ENCODE data around the gene TIAL1.
A peak's percentile ranks its signal among the peaks of the same experiment; 100 is the strongest.
"Not testable (repeated sequence)": the region's sequence is repeated elsewhere in the genome, so short reads cannot be mapped to it uniquely, and the experiment has no call there.

The TIAL1 gene

GRCh38 chr10:119546009-119546408 lies 50.8 kb downstream of the TIAL1 start:
- no peak for DNase-seq

DNA sequence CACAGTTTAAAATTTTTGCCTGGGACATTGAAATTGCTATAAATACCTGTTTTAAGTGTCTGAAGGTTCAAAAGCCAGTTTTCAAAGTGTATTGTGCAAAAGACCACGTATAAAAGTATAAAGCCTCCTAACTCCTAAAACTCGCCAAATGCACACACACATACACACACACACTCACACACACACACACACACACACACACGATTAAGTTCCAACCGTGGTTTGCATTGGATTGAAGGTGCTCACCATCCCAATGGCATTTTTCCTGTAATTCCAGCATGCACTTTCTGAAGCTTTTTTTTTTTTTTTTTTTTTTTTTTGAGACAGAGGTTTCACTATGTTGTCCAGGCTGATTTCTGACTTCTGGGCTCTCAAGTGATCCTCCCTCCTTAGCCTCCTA lies 51.5 kb downstream of the TIAL1 start:
- no peak for DNase-seq

DNA sequence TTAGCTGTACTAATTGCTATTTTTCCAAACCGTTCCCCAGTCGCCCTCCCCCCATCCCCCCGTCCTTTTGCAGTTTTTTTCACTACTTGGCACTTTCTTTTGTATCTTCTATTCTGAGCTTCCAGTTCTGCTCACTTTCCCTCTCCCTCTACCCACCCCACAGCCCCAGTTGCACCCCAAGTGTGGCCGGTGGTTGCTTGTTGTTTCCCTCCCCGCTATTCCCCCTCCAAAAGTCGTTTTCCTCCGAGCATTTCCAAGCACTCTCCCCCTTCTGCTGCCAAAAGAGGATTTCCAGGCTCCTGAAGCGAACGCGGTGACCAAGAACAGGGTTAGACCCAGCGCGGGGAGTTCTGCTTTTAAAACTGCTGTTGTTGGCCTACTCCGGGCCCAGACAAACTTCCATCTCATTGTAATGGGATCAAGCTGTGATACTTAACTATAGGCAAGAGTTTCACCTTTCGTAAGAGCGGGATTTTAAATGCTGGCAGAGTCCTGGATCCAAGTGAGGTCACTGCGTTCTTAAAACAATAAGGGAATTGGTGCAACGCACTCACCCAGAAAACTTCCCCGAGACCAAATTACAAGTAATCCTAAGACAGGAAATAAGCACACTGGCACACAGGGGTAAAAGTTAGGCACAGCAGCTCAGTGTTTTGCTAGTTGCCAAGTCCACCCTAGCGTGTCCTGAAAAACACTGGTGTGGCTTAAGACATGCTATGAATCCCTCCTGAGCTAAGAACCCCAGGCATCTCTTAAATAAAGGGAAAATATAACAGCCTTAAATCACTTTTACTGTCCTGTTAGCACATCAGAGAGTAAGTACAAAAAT lies 52.7 kb downstream of the TIAL1 start:
- DNase-seq = no peak

GRCh38 chr10:119542988-119543813 lies 53.6 kb downstream of the TIAL1 start:
- DNase-seq = no peak

GRCh38 chr10:119542357-119542987 lies 54.3 kb downstream of the TIAL1 start, which contains the start of gene RGS10:
Gene RGS10, minus strand, starts transcription at chr10:119542719. Its CDS starts 81 bp downstream, at chr10:119542638.
- no peak for DNase-seq

DNA sequence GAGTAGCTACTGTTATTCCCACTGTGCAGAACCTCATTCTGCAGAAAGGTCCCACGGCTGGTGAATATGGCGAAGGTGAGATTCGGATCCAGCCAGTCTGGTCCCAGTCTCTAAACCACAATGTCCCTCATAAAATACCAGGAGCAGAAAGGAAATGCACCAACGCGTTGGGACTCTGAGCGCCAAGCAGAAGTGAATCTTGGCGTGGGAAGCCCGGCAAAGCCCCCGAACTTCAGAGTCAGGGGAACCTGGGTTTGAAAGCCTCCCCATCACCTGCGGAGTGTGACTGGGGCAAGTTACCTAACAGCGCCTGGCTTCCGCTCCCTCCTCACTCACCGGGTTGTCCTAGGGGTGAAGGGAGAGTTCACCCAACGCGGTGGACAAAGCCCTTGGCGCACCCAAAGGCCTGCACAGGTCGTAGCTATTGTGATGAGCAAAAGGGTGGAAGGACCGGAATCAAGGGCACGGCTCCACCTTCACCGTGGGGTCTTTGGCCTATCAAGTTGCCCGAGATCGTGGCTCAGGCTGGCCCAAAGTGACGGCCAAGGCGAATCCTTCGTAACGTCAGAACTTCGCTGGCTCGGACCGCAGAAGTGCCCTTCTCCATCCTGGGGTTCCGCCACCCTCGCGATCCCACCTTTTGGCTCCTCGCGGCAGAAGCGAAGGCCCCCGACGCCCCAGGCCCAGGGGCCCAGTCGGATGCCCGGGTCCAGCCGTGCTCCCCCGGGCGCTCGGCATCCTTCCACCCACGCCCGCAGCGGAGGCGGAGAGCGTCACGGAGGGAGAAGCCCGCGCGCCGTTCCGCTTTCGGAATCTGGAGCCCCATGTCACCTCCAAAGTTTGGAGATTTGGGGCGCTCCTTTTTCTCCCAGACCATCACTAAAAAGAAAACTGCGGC lies 55.1 kb downstream of the TIAL1 start:
- DNase-seq = no peak

- DNase-seq = no peak
Measured at GRCh38 chr10:119541046-119541445, 55.7 kb downstream of the TIAL1 start.

DNA sequence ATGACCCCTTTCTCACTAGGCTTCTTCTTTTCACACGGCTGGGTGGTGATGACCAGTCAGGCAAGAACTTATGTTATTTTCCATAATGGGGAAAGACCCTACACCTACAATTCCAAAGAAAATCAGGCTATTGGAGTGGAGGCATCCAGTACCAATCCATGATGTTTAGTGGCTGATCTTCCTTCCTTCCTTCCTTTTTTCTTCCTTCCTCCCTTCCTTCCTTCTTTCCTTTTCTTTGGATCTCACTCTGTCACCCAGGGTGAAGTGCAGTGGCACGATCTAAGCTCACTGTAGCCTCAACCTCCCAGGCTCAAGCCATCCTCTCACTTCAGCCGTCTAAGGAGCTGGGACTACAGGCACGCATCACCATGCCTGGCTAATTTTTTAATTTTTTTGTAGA lies 56.7 kb downstream of the TIAL1 start:
- no peak for DNase-seq

- no peak for DNase-seq
Measured at GRCh38 chr10:119539359-119539825, 57.4 kb downstream of the TIAL1 start.

GRCh38 chr10:119538632-119539358 lies 58.0 kb downstream of the TIAL1 start:
- DNase-seq = no peak

GRCh38 chr10:119537953-119538630 lies 58.7 kb downstream of the TIAL1 start:
- no peak for DNase-seq

GRCh38 chr10:119536508-119537025 lies 60.2 kb downstream of the TIAL1 start:
- no peak for DNase-seq

GRCh38 chr10:119535837-119536507 lies 60.8 kb downstream of the TIAL1 start:
- no peak for DNase-seq

DNA sequence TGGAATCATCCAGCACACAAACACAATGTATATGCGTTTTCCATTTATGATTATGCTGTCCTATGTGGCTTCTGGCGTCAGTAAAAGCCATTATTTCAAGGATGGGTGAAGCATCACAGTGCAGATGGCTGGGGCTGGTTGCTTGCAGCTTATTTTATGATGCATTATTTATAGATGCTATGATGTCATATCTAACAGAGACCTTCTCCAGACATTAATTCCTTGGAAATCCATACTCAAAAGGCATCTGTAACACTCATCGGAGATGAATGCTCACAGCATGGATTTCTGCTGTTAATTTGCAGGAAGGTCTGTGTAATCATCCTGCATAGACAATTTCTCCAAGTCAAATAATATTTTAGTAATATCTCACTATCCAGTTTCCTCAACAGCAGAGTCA lies 61.5 kb downstream of the TIAL1 start:
- DNase-seq = no peak

DNA sequence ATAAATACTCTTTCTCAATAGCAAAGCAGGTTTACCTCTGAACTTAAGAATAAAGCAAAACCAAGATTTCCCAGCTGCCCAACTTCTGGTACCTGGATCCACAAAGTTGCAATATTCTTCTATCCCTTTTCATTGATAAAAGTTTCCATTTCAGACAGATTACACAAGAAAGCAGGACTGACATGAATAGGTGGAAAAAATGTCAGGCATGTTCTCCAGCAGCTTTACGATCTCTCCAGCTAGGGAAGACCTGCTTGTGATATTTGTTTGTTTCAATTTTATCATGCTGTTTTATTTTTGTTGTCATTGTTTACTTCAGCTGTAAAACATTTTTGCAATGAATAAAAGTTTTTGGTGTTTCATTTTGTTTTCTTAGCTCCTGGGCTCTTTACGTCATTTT lies 63.3 kb downstream of the TIAL1 start:
- no peak for DNase-seq

GRCh38 chr10:119532791-119533190 lies 64.0 kb downstream of the TIAL1 start:
- not testable (repeated sequence) for DNase-seq

DNA sequence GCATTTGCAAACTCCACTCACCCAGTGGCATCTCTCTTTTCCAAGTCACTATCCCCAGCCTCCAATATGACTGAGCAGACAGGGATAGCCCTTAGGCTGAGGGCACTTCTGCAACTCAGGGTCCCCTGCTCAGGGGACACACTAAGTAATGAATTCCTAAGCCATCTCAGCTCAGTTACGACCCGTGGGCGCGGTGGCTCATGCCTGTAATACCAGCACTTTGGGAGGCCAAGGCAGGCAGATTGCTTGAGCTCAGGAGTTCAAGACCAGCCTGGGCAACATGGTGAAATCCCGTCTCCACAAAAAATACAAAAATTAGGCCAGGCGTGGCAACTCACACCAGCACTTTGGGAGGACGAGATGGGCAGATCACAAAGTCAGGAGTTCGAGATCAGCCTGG lies 64.5 kb downstream of the TIAL1 start:
- not testable (repeated sequence) for DNase-seq

DNA sequence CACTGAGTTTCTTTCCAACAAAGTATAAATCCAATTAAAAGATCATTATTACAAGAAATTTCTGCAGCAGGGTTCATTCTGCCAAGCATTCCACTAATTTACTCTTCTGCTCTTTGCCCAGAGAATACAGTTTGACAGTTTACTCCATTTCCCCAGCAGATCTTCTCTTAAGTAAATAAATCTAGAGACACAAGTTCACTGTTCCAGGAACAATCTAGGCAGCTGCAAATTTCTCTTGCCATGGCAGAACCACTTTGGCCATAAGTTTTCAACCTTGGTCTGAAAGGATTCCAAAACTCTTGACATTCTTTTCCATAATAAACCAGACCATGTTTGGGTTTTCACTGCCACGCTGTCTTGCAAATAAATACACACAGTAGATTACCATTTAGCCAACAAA lies 65.7 kb downstream of the TIAL1 start:
- no peak for DNase-seq

DNA sequence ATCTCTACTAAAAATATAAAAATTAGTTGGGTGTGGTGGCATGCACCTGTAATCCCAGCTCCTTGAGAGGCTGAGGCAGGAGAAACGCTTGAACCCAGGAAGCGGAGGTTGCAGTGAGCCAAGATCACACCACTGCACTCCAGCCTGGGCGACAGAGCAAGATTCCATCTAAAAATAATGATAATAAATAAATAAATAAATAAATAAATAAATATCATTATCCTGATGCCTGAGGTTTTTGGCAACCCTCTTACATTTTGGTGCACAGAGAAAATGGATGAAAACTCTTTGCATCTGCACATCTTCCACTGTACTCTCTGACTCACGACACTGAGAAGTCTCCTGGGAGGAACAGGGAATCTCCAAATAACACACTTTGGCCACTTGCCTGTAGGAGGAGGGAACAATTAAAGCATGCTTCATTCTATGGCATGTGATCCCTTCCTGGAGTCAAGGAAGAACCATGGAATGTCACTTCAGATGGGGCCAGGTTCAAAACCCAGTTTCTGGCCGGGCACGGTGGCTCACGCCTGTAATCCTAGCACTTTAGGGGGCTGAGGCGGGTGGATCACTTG lies 68.0 kb downstream of the TIAL1 start:
- DNase-seq = peak; percentile 33
